GM08714 (cell line): ENCODE measurements around the gene MICAL3.

ENCODE experiments used
- H3K4me3 ChIP-seq: fragments of 200-500 bp; sonication (Bioruptor generic); 2 replicates; pipeline ENCODE4 v1.5.1; 2014; ENCODE audit warnings: mild to moderate bottlenecking, low read length, inconsistent platforms
- ZNF274 ChIP-seq: IDR thresholded peaks from 2 replicates; pipeline ENCODE4 v1.6.1; 2012; ENCODE audit warnings: mild to moderate bottlenecking, low read depth, low read length

MICAL3 gene

GRCh38 chr22:17869285-17870096 lies 154.9 kb downstream of the MICAL3 start:
- H3K4me3 ChIP-seq = no peak overlapping the region
- TF ChIP-seq ZNF274 = no peak

DNA sequence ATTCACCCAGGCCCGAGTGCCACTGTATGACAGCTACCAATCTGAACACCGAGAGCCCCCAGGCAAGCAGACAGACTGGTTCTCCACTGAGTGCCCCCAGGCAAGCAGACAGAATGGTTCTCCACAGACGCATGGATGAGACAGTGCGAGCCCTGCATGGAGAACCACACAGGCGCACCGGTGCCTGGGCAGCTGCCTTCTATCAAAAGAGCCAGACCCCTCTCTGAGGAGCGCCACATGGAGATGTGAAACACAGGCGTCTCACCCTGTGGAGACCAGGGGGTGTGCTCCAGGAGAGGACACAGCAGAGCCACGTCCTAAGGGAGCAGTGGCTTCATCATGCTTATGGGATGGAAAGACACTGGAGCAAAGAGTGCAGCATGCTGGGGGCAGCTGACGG lies 155.6 kb downstream of the MICAL3 start:
- no peak overlapping the region for H3K4me3 ChIP-seq
- TF ChIP-seq ZNF274 = no peak

DNA sequence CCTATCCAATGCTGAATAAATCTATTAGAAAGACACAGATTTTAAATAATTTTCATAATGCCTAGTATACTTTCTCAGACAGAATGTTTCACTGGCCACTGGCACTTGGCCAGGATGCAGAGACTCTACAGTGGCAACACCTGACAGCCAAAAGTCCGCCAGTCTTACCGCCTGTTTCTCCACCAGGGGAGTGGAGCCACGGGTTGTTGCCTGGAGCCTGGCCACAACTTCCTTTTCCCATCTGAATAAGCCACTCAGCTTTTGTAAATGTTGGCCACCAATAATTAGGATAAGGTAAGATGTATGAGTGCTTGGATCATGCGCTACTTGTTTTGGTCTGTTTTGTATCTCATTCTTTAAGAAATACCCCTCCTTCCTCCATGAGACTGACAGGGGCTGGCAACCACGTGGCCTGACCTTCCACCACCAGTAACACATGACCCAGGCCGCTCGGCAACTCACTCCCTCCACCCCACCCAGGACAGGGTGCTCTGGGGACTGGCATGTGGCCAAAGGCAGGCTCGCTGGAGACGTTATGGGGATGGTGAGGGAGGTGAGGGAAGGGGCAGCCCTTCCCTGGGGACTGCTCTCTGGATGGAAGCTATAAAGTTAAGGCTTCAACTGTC lies 157.1 kb downstream of the MICAL3 start:
- TF ChIP-seq ZNF274 = no peak
- H3K4me3 ChIP-seq = no peak overlapping the region

GRCh38 chr22:17866621-17867020 lies 157.7 kb downstream of the MICAL3 start:
- no peak overlapping the region for H3K4me3 ChIP-seq
- TF ChIP-seq ZNF274 = no peak

GRCh38 chr22:17866127-17866526 lies 158.2 kb downstream of the MICAL3 start:
- no peak for TF ChIP-seq ZNF274
- no peak overlapping the region for H3K4me3 ChIP-seq

DNA sequence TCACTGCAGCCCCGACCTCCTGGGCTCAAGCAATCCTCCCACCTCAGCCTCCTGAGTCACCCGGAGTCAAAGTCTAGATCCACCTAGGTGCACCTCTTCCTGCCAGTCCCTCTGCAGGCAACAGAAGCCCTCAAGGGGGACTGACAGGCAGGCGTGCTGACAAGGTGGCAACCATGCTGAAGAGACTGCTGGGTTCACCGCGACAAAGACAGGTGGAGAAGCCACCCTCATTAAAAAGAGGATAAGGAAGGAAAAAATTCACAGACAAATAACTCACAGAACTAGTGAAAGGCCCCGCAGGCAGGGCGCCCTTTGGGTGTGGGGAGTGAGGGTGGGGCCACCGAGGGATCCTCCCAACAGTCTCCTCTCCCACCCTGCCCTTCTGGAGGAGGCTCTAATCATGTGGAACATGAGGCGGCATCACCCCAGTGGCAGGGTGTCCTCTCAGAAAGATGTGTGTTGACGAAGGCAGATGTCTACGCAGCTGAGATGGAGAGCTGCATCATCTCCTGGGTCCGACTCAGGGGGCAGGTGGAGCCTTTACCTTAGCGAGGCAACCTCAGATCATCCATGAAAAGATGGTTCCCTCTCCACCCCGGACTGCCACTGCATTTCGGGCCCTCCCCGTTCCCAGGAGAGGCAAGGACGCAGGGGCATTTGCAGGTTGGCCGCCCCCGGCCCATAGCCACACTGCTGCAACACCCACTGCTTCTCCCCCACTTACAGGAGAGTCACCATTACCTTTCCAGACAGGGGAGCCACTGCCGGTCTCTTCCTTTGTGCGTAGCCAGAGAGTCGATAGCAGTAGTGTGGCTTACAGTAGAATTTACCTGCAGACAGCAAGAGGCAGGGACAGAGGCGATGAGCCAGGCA lies 158.9 kb downstream of the MICAL3 start:
- TF ChIP-seq ZNF274 = no peak
- H3K4me3 ChIP-seq = no peak overlapping the region

- H3K4me3 ChIP-seq = no peak overlapping the region
- TF ChIP-seq ZNF274 = no peak
Measured at GRCh38 chr22:17864398-17865182, 159.8 kb downstream of the MICAL3 start.

DNA sequence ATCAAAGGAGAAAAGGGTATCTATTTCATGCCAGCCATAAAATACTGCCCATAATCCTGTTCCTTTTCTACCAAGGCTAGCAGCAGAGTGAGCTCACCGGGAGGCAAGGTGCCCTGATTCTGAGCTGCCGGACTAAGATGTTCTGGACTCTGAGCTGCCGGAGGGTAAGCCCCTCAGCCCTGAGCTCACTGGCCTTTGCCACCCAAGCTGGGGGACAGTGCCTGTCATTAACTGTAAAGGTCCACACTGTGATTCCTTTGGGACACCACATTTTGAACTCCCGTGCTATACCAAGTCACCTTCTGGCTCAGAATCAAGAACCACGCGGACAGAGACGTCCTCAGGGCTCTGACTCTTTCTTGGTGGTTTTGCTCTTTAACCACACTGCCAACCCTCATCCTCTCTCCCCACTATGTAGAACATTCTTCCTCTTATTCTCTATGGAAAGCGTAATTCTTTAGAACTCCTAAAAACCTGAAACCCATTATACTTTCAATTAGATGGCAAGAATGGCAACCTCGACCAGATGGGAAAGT lies 161.6 kb downstream of the MICAL3 start:
- H3K4me3 ChIP-seq = no peak overlapping the region
- no peak for TF ChIP-seq ZNF274

GRCh38 chr22:17861909-17862308 lies 162.5 kb downstream of the MICAL3 start:
- H3K4me3 ChIP-seq = no peak overlapping the region
- TF ChIP-seq ZNF274 = no peak

- TF ChIP-seq ZNF274 = no peak
- no peak overlapping the region for H3K4me3 ChIP-seq
Measured at GRCh38 chr22:17860220-17860965, 164.0 kb downstream of the MICAL3 start.

DNA sequence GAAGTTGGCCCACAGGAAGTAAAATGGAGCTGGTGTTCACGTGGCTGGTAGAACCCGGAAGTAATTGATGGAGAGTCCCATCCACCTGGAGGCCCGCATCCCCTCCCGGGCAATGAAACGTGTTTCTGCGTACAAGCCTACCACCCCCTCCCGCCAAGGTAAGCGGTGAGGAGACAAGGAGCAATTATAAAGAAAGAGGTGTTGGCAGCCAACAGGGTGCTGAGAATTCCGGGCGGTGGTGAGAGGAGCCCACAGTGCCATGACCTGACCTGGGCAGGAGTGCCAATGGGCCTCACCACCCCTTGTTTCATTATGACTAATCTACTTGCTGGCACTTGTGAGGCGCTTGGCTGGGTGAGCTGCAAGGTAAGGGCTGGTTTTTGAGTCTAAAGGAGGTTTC lies 166.3 kb downstream of the MICAL3 start:
- no peak for TF ChIP-seq ZNF274

GRCh38 chr22:17855572-17856290 lies 168.6 kb downstream of the MICAL3 start:
- no peak for TF ChIP-seq ZNF274
- no peak overlapping the region for H3K4me3 ChIP-seq

More for the DNA sequence above, 166.3 kb downstream of the MICAL3 start:
- no peak overlapping the region for H3K4me3 ChIP-seq
